RWPE1 (cell line): Measurements from ENCODE around the gene RBM11.

Source experiments
- CTCF ChIA-PET: fragments of 350-600 bp; sonication (Branson Sonifier 250); formaldehyde crosslinking; extraction: SDS; loops from one replicate; lab custom pipeline; 2021; lab: Yijun Ruan, JAX
- POLR2A ChIA-PET: fragments of 400-600 bp; formaldehyde crosslinking; extraction: SDS; loops from one replicate; lab custom pipeline; 2020; ENCODE audit warnings: antibody characterized with exemption; ENCODE audit not compliant: low non-redundant PET; lab: Yijun Ruan, JAX
- DNase-seq: peaks from one replicate; pipeline ENCODE4 v3.0.0; 2012; ENCODE audit warnings: low spot score
- H3K27ac ChIP-seq: fragments of 450-650 bp; 2 replicates; pipeline ENCODE4 v1.5.1; 2017
- CTCF ChIP-seq: fragments of 450-650 bp; conservative IDR thresholded peaks from 2 replicates; pipeline ENCODE4 v1.5.1; 2017; ENCODE audit warnings: low read depth, mild to moderate bottlenecking

Gene RBM11

GRCh38 chr21:14263879-14264278 lies 47.9 kb downstream of the RBM11 start:
- no peak for DNase-seq
- no peak overlapping the region for H3K27ac ChIP-seq
- TF ChIP-seq CTCF, result no peak
- CTCF ChIA-PET, result no interaction called here
- POLR2A ChIA-PET, result no interaction called here

GRCh38 chr21:14265023-14265422 lies 49.1 kb downstream of the RBM11 start:
- ChIA-PET POLR2A (no interaction called here), CTCF (no interaction called here)
- no peak for TF ChIP-seq CTCF
- H3K27ac ChIP-seq, result no peak overlapping the region
- DNase-seq, result no peak

- CTCF ChIA-PET, result no interaction called here
- DNase-seq, result no peak
- POLR2A ChIA-PET, result no interaction called here
- H3K27ac ChIP-seq, result no peak overlapping the region
- no peak for TF ChIP-seq CTCF
Measured at GRCh38 chr21:14267076-14267475, 51.1 kb downstream of the RBM11 start.

- POLR2A ChIA-PET, result no interaction called here
Measured at GRCh38 chr21:14270631-14271030, 54.7 kb downstream of the RBM11 start.

GRCh38 chr21:14271053-14271452 lies 55.1 kb downstream of the RBM11 start:
- POLR2A ChIA-PET, result no interaction called here
- H3K27ac ChIP-seq, result no peak overlapping the region
- no peak for DNase-seq
- CTCF ChIA-PET, result no interaction called here
- TF ChIP-seq CTCF, result no peak

More at GRCh38 chr21:14270631-14271030, 54.7 kb downstream of the RBM11 start:
- CTCF ChIA-PET, result interaction anchor here (0.6 kb wide), 1 partner anchor 14 kb away, joined by 3 read pairs; no protein-coding TSS in a partner anchor
- TF ChIP-seq CTCF, result no peak
- DNase-seq, result no peak
- H3K27ac ChIP-seq, result no peak overlapping the region

GRCh38 chr21:14271641-14272040 lies 55.7 kb downstream of the RBM11 start:
- ChIA-PET CTCF (no interaction called here), POLR2A (no interaction called here)
- TF ChIP-seq CTCF, result no peak

More at GRCh38 chr21:14271641-14272040, 55.7 kb downstream of the RBM11 start:
- no peak for DNase-seq
- H3K27ac ChIP-seq, result no peak overlapping the region
